Measurements from ENCODE around the gene KCNB1.

DNA sequence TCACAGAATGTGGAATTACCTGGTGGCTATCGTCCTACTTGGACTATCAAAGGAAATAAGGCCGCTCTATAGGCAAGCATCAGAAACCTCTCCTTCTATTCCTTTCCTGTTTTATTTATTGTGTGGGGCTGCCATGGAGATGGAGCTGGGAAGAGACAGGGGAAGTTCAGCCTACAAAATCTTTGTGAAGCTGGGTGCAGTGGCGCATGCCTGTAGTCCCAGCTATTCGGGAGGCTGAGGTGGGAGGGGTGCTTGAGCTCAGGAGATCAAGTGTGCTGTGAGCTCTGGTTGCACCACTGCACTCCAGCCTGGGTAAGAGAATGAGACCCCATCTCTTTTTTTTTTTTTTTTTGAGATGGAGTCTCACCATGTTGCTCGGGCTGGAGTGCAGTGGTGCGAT, 60.3 kb downstream of the KCNB1 start:
- TF ChIP-seq EZH2phosphoT487 (IDR thresholded peaks at IDR 0.05; ENCODE audit: insufficient read depth, low read depth) (no peak), EZH2 (IDR thresholded peaks at IDR 0.05; ENCODE audit: insufficient read depth, poor library complexity, severe bottlenecking) (no peak)
